ENCODE data around the gene ZFP36L1.
A peak's percentile ranks its signal among the peaks of the same experiment; 100 is the strongest.

The ZFP36L1 gene

DNA sequence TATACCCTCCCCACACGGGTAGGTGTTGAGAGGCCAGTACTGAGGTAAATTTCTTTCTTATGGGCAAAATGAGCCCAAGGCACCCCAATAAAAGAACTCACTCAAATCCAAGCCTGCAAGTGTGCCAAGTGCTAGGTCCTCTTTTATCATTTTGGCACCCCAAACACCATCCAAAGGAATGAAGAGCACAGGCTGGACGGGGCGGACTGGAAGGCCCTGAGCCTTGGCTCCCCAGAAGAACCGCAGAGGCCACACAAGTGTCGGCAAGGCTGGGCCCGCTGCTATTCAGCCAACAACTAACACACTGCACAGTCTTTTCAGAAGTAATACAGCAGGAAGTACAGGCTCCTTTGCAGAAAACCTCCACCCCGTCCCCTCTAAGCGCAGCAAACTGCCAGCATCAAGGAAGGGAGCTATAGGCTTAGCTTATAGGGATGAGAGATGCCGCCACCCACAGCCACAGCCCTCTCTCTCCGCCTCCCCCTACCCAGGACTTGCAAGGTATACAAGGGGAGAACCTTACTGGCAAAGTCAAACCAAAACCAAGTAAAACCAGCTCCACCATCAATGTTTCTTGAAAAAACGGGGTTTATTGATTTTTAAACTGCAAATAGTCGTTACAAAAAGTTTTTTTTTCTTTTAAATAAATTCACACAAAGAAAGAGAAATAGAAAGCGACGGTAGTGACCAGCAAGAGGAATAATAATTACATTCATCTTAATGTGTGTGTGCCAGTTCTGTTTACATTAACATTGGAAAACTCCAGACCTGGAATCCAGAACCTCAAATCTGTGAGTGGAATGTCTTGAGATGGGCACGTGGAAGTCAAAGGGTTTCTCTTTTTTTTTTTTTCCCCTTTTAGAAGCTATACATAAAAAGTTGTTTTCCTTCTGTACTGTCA is 5.5 kb downstream of the ZFP36L1 start:
- peak; percentile 58 for DNase-seq
- H3K27me3 Mint-ChIP-seq: no peaks in the 10 kb centered on the region
- H3K36me3 Mint-ChIP-seq (ENCODE audit: low read depth): peaks cover 61% of the 10 kb centered on the region
- H3K4me3 Mint-ChIP-seq: peak overlapping the region; percentile 67
- H3K4me1 Mint-ChIP-seq (ENCODE audit: low read depth): peaks cover 70% of the 10 kb centered on the region
- no peaks in the 10 kb centered on the region for H3K9me3 Mint-ChIP-seq
- H3K27ac Mint-ChIP-seq: peak overlapping the region; percentile 88

DNA sequence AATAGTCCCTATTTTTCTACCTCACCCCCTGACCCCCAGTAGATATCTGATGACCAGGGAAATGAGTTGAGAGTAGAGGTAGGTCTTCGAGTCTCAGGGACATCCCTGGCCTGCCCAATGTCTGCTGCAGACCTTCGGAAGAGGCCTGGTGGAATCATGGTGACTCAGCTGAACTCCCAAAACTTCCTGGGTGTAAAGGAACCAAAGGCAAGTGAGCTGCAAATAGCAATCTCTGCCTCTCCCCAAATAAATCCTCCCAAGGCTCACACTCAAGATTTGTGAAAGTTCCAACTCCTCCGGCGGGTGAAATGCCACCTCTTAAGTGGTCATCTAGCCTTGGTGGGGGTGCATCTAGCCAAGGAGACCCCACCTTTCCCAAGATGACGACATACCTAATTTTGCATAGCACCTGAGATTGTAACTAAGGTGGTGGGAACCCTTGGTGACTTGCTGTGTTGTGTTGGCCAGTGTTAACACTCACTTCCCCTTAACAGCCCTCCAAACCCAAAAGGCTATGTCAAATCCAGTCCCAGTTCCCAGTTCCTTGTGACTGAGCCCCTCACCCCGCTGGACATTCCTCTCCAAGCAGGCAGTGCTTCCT is 6.3 kb downstream of the ZFP36L1 start:
- Mint-ChIP-seq H3K27me3 (no peaks in the 10 kb centered on the region), H3K9me3 (no peaks in the 10 kb centered on the region), H3K4me1 (ENCODE audit: low read depth) (peaks cover 77% of the 10 kb centered on the region), H3K4me3 (peak overlapping the region; percentile 67), H3K36me3 (ENCODE audit: low read depth) (peaks cover 55% of the 10 kb centered on the region), H3K27ac (peak overlapping the region; percentile 88)
- DNase-seq: no peak

- Mint-ChIP-seq H3K27me3 (no peaks in the 10 kb centered on the region), H3K4me1 (ENCODE audit: low read depth) (peaks cover 85% of the 10 kb centered on the region), H3K9me3 (no peaks in the 10 kb centered on the region), H3K36me3 (ENCODE audit: low read depth) (peaks cover 47% of the 10 kb centered on the region), H3K4me3 (peak overlapping the region; percentile 41), H3K27ac (peak overlapping the region; percentile 88)
- peak; percentile 62 for DNase-seq
Measured at GRCh38 chr14:68785534-68786490, 7.1 kb downstream of the ZFP36L1 start.

DNA sequence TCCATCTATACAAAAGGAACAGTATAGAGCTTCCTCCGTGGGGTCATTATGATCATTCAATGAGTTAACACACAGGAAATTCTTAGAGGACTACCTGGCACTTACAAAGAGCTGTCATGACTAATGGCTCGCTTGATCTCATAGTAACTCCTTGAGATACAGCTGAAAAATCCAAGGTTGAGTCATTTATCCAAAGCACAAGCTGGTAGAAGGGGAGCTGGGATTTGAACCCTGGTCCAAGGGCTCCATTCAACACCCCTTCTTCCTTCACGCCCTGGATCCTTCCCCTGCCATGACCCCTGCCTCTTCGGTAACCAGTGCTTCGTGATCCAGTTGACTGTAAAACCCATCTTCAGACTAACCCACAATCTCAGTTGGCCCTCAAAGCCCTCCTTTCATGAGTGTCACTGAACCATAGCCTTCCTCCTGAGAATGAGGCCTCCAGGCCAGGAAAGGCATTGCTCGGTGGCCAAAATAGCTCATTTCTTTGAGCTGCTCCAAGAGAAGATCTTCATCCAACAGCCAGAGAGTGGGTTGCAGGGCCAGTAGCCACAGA is 7.8 kb downstream of the ZFP36L1 start:
- Mint-ChIP-seq H3K4me3 (no peak overlapping the region), H3K36me3 (ENCODE audit: low read depth) (peaks cover 39% of the 10 kb centered on the region), H3K27ac (peak overlapping the region; percentile 88), H3K9me3 (no peaks in the 10 kb centered on the region), H3K27me3 (no peaks in the 10 kb centered on the region), H3K4me1 (ENCODE audit: low read depth) (peaks cover 90% of the 10 kb centered on the region)
- no peak for DNase-seq

GRCh38 chr14:68784226-68784910 is 8.5 kb downstream of the ZFP36L1 start:
- peaks cover 96% of the 10 kb centered on the region for H3K4me1 Mint-ChIP-seq (ENCODE audit: low read depth)
- peak overlapping the region; percentile 88 for H3K27ac Mint-ChIP-seq
- no peaks in the 10 kb centered on the region for H3K9me3 Mint-ChIP-seq
- no peaks in the 10 kb centered on the region for H3K27me3 Mint-ChIP-seq
- DNase-seq: no peak
- peaks cover 33% of the 10 kb centered on the region for H3K36me3 Mint-ChIP-seq (ENCODE audit: low read depth)
- no peak overlapping the region for H3K4me3 Mint-ChIP-seq

DNA sequence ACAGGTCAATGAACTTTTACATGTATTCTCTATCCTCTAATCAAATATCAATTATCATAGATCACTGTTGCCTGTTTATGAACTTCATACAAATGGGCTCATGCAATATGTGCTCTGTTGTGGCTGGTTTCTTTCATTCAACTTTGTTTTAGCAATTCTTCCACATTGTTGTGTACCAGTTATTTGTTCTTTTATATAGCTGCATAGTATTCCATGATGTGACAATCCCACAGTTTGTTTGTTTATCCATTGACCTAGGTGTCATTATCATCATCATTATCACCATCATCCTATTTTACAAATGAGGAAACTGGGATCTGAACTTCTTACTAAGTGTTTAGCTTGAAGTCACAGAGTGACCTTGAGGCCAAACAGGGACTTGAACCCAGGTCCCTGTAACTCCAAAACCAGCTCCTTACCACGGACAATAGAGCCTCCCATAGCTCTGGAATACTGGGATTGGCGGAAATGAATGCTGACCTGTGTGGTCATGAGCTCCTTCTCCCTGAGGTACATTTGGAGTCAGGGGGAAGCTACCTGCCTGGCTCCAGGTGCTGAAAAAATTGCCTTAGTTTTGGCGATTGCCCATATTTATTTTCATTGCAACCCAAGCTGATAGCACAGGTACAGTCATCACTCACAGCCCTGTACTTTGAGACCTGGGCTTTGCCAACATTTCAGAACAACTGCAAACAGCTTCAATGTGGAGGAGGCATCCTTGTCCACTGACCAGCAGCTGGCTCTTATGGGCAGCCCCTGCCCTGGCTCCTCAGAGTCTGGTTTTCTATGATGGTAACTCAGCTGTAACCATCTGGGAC is 9.2 kb downstream of the ZFP36L1 start:
- no peak overlapping the region for H3K27ac Mint-ChIP-seq
- no peaks in the 10 kb centered on the region for H3K9me3 Mint-ChIP-seq
- H3K27me3 Mint-ChIP-seq: no peaks in the 10 kb centered on the region
- DNase-seq: no peak
- H3K4me3 Mint-ChIP-seq: no peak overlapping the region
- peaks cover 96% of the 10 kb centered on the region for H3K4me1 Mint-ChIP-seq (ENCODE audit: low read depth)
- peaks cover 25% of the 10 kb centered on the region for H3K36me3 Mint-ChIP-seq (ENCODE audit: low read depth)

DNA sequence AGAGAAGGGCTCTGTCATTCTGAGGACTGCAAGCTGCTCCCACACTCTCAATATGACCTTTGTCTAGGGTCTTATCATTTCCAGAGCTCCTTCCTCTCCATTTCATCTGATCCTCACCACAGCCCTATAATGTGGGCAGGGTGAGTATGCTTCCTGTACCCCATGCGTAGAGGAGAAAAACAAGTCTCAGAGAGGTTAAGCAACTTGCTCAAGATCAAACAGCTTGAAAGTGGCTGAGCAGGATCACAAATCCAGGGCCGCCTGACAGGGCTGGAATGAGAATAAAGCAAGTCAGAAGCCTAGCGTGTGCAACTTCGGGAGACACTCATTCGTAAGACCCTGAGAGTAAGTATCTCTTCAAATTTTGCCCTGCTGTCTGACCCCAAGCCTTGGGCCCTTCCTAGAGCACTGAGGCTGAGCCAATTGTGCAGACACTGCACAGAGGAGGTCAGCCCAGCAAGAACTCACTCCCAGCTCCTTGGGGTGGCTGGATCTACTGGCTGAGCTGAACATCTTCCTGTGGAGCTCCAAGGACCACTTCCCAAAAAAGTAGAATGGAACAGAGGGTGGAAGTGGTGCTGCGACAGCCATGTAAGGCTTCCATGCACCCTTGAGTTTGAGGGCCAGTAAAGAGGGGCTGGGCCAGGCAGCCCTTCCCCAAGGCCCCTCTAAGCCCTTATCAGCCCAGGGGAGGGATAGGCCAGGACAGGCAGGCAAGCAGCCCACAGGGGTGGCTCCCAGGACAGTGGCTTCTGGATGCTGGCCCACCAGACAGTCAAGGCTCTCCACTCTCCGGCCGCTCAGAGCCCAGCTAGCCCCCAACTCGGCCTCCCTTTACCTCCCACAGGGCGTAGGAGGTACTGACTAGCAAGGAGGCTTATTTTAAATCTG is 10.5 kb downstream of the ZFP36L1 start:
- DNase-seq: peak; percentile 66

GRCh38 chr14:68781161-68782021 is 11.5 kb downstream of the ZFP36L1 start:
- Mint-ChIP-seq H3K27me3 (no peaks in the 10 kb centered on the region), H3K36me3 (ENCODE audit: low read depth) (peaks cover 5% of the 10 kb centered on the region), H3K27ac (peak overlapping the region; percentile 80), H3K9me3 (no peaks in the 10 kb centered on the region), H3K4me1 (ENCODE audit: low read depth) (peaks cover 88% of the 10 kb centered on the region), H3K4me3 (peak overlapping the region; percentile 39)
- peak; percentile 64 for DNase-seq

More for the DNA sequence above, 10.5 kb downstream of the ZFP36L1 start:
- Mint-ChIP-seq H3K4me1 (ENCODE audit: low read depth) (peaks cover 96% of the 10 kb centered on the region), H3K27ac (peak overlapping the region; percentile 80), H3K27me3 (no peaks in the 10 kb centered on the region), H3K4me3 (peak overlapping the region; percentile 35), H3K36me3 (ENCODE audit: low read depth) (peaks cover 14% of the 10 kb centered on the region), H3K9me3 (no peaks in the 10 kb centered on the region)

DNA sequence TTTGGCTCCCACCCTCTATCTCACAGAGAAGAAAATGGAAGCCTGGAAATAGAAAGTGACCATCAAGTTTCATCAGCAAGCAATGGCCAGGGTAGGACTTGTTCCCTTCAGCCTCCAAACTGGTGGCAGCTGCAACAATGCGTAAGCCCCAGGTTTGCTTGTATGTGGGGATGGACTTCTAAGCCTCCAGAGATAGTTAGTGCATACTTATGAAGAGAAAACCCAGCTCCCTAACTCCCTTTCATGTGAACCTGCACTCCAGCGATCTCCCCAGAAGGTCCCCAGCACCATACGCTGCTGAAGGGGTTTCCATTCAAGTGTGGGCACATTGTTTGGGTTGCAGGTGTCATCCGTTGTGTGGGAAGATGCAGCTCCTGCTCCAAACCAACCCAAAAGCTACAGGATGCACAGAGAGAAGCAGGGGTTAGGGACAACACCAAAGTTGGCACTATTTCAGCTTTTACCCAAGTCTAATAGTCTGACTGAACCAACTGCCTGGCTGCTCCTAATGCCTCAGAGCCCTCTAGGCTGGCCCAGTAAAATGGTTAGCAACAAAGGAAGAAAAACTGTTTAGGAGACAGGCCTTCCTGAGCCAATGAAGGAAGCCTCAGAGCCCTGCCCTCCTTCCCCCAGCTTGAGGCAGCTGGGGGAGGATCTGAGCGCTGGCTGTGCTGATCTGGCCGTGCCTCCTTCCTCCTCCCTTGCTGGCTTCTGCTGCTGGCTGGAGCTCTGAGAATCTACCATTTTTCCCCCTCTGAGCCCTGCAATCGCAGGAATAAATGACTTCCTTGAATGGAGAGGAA is 12.3 kb downstream of the ZFP36L1 start:
- Mint-ChIP-seq H3K9me3 (peaks cover 3% of the 10 kb centered on the region), H3K27ac (peak overlapping the region; percentile 90), H3K27me3 (no peaks in the 10 kb centered on the region), H3K4me1 (ENCODE audit: low read depth) (peaks cover 84% of the 10 kb centered on the region), H3K4me3 (peak overlapping the region; percentile 67), H3K36me3 (ENCODE audit: low read depth) (no peaks in the 10 kb centered on the region)
- peak; percentile 57 for DNase-seq

- no peaks in the 10 kb centered on the region for H3K27me3 Mint-ChIP-seq
- H3K9me3 Mint-ChIP-seq: peaks cover 5% of the 10 kb centered on the region
- H3K27ac Mint-ChIP-seq: peak overlapping the region; percentile 90
- H3K36me3 Mint-ChIP-seq (ENCODE audit: low read depth): no peaks in the 10 kb centered on the region
- DNase-seq: no peak
- H3K4me3 Mint-ChIP-seq: peak overlapping the region; percentile 67
- peaks cover 81% of the 10 kb centered on the region for H3K4me1 Mint-ChIP-seq (ENCODE audit: low read depth)
Measured at GRCh38 chr14:68779761-68780323, 13.0 kb downstream of the ZFP36L1 start.

DNA sequence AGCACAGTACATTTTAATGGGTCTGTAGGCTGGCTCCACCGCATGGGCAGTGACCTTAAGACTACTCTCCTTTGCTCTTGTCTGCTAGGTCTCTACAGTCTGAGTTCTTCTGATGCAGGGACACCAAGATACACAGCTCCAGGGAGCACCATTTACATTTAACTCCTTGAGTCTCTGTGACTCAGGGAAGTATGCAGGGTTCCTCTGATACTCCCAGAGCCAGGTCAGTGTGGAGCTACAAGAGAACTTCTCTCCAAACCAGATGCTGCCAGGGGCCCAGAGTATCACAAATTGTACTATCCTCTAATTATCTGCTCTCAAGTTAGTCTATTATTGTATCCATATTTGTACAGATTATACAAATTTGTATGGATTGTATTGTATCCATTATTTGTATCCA is 15.2 kb downstream of the ZFP36L1 start:
- H3K27me3 Mint-ChIP-seq: no peaks in the 10 kb centered on the region
- no peak overlapping the region for H3K27ac Mint-ChIP-seq

More for the DNA sequence above, 15.2 kb downstream of the ZFP36L1 start:
- Mint-ChIP-seq H3K4me1 (ENCODE audit: low read depth) (peaks cover 75% of the 10 kb centered on the region), H3K9me3 (peaks cover 10% of the 10 kb centered on the region), H3K4me3 (no peak overlapping the region), H3K36me3 (ENCODE audit: low read depth) (no peaks in the 10 kb centered on the region)
- no peak for DNase-seq

All from activated T-cell treated with anti-CD3 and anti-CD28 coated beads, Interleukin-2, amount 50 U/mL, for 24 hours (primary cell).